ENCODE results near the gene CCDC38.
A peak's percentile ranks its signal among the peaks of the same experiment; 100 is the strongest.

DNA sequence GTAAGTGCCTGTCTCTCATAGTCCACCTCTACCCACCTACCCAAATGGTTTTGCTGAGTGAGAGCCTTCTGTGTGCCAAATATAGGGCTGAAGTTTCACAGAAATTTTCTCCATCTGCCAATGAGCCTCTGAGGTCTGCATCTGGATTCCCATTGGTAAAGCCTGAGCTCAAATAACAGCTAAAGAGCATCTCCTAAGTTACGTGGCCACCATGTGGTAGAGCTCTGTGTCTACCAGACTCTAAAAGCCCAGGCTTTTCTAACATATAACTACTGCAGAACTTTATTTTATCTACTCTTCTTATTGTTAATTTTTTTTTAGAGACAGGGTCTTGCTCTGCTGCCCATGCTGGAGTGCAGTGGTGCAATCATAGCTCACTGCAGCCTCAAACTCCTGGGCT lies 16.7 kb upstream of the CCDC38 start:
- peak; percentile 52 for TF ChIP-seq CTCF (conservative IDR thresholded peaks at IDR 0.05; ENCODE audit: low read depth, low read length)
- no peak for TF ChIP-seq EZH2 (IDR thresholded peaks at IDR 0.05; ENCODE audit: borderline replicate concordance, low read depth, low read length, poor library complexity, severe bottlenecking)
